Panc1 (cell line): ENCODE results near the gene LILRB1. TPM values are rescaled to one million over a fixed set of nuclear protein-coding genes. Genes with fewer than 3 reads are reported as not detected.
"Not testable (repeated sequence)": the region's sequence is repeated elsewhere in the genome, so short reads cannot be mapped to it uniquely, and the experiment has no call there.

Experiments
- ATAC-seq: fragments of 200-7000 bp; cut with Tn5 transposase; 2 replicates; pipeline ENCODE4 v1.9.1; 2020; ENCODE audit warnings: mild to moderate bottlenecking, moderate library complexity
- BruUV-seq: library from RNA; stranded (reverse); fragments of 400-500 nt; replicated peaks from 2 replicates; lab custom pipeline; 2021; lab: Mats Ljungman, UMichigan
- CTCF ChIA-PET: fragments of 300-600 bp; sonication (Branson Sonifier 250); formaldehyde crosslinking; loops from one replicate; lab custom pipeline; 2022; ENCODE audit warnings: antibody characterized with exemption; lab: Charles Lee
- POLR2A ChIA-PET: fragments of 300-600 bp; sonication (Branson Sonifier 250); formaldehyde crosslinking; loops from one replicate; lab custom pipeline; 2022; ENCODE audit warnings: antibody characterized with exemption; lab: Charles Lee
- DNase-seq: peaks from one replicate; pipeline ENCODE4 v3.0.0-alpha.2; 2010; ENCODE audit warnings: low read depth, low spot score
- H3K27ac ChIP-seq: 2 replicates; pipeline ENCODE4 v1.5.1; 2011; ENCODE audit warnings: mild to moderate bottlenecking, low read length, inconsistent platforms
- H3K27me3 ChIP-seq: fragments of 200-500 bp; sonication (Bioruptor generic); 2 replicates; pipeline ENCODE4 v1.6.0; 2014; ENCODE audit warnings: low read length, inconsistent platforms; ENCODE audit not compliant: control insufficient read depth, insufficient read depth
- H3K36me3 ChIP-seq: fragments of 200-500 bp; sonication (Bioruptor generic); 2 replicates; pipeline ENCODE4 v1.5.1; 2014; ENCODE audit warnings: inconsistent platforms, mild to moderate bottlenecking, low read length, moderate library complexity; ENCODE audit not compliant: control insufficient read depth, insufficient read depth
- H3K4me1 ChIP-seq: 2 replicates; pipeline ENCODE4 v1.5.1; 2011; ENCODE audit warnings: inconsistent platforms, mild to moderate bottlenecking, low read length, moderate library complexity; ENCODE audit not compliant: control insufficient read depth, insufficient read depth
- H3K4me3 ChIP-seq, 2 experiments: 2 replicates each; pipeline ENCODE4 v1.5.1; 2011 to 2012; ENCODE audit warnings: low read depth in 2 of 2, low read length in 2 of 2, mild to moderate bottlenecking in 2 of 2, inconsistent platforms in 1 of 2, moderate library complexity in 1 of 2
- H3K9me3 ChIP-seq: fragments of 200-500 bp; sonication (Bioruptor generic); 2 replicates; pipeline ENCODE4 v1.5.1; 2014; ENCODE audit warnings: low read depth, mild to moderate bottlenecking, inconsistent platforms, low read length, moderate library complexity; ENCODE audit not compliant: control insufficient read depth, insufficient read depth
- POLR2AphosphoS5 ChIP-seq: IDR thresholded peaks from 2 replicates; pipeline ENCODE4 v1.6.1; 2012; ENCODE audit warnings: mild to moderate bottlenecking, low read depth, low read length, moderate library complexity
- REST ChIP-seq, 2 experiments: IDR thresholded peaks; 2 replicates each; pipeline ENCODE4 v1.6.1; 2011 to 2012; ENCODE audit warnings: low read depth in 2 of 2, control low read depth in 1 of 2, low read length in 1 of 2, mild to moderate bottlenecking in 1 of 2, moderate library complexity in 1 of 2; ENCODE audit not compliant: insufficient read depth in 1 of 2
- SIN3A ChIP-seq: IDR thresholded peaks from 2 replicates; pipeline ENCODE4 v1.6.1; 2012; ENCODE audit warnings: low read depth, mild to moderate bottlenecking, low read length, moderate library complexity, borderline replicate concordance; ENCODE audit not compliant: insufficient read depth
- TCF7L2 ChIP-seq: IDR thresholded peaks from 2 replicates; pipeline ENCODE4 v1.6.1; 2011; ENCODE audit warnings: mild to moderate bottlenecking, low read depth, low read length, inconsistent platforms
- in situ Hi-C: cut with HindIII; loops from 2 replicates; pipeline ENCODE4 v1.10.0; 2016; ENCODE audit warnings: low sequenced_read_pairs, low pct_unique_long_range_greater_than_20kb
- intact Hi-C: fragments of 100-400 bp; cut with micrococcal nuclease; formaldehyde crosslinking; loops from one replicate; pipeline ENCODE4 v1.10.0; 2022; ENCODE audit not compliant: unreplicated experiment
- total RNA-seq: library from RNA; stranded (reverse); gene quantifications from one replicate; pipeline ENCODE4 v1.2.1, GENCODE V29; 2021; ENCODE audit not compliant: unreplicated experiment
- TF ChIP-seq, protein P1 (sequence below): fragments of 450-650 bp; IDR thresholded peaks from 2 replicates; pipeline ENCODE4 v1.5.1; 2017; ENCODE audit warnings: mild to moderate bottlenecking

LILRB1 gene
- total RNA-seq, 1 experiment from 2014 or later: 0.08 TPM

DNA sequence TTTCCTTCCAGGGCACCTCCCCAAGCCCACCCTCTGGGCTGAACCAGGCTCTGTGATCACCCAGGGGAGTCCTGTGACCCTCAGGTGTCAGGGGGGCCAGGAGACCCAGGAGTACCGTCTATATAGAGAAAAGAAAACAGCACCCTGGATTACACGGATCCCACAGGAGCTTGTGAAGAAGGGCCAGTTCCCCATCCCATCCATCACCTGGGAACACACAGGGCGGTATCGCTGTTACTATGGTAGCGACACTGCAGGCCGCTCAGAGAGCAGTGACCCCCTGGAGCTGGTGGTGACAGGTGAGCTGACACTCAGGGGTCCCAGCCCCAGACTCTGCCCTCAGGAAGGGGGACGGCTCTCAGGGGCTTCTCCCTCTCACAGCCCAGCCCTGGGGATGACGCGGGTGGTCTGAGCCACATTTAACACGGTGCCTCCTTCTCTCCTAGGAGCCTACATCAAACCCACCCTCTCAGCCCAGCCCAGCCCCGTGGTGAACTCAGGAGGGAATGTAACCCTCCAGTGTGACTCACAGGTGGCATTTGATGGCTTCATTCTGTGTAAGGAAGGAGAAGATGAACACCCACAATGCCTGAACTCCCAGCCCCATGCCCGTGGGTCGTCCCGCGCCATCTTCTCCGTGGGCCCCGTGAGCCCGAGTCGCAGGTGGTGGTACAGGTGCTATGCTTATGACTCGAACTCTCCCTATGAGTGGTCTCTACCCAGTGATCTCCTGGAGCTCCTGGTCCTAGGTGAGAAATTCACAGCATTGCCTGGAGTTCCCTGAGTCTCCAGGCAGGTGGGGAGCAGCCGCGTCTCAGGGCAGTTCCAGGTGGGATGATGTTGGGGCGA lies 1.4 kb downstream of the LILRB1 start:
- H3K27ac ChIP-seq, POLR2A ChIA-PET, H3K9me3 ChIP-seq, H3K36me3 ChIP-seq, H3K4me3 ChIP-seq, CTCF ChIA-PET, in situ Hi-C loops, BruUV-seq, H3K4me1 ChIP-seq, DNase-seq: not testable (repeated sequence)
- intact Hi-C loops: loop anchor here (5.0 kb wide), 1 partner anchor 334 kb away; no protein-coding TSS in a partner anchor
- H3K27me3 ChIP-seq: peaks cover 10% of the 10 kb centered on the region
- peak; percentile 52 for ATAC-seq

DNA sequence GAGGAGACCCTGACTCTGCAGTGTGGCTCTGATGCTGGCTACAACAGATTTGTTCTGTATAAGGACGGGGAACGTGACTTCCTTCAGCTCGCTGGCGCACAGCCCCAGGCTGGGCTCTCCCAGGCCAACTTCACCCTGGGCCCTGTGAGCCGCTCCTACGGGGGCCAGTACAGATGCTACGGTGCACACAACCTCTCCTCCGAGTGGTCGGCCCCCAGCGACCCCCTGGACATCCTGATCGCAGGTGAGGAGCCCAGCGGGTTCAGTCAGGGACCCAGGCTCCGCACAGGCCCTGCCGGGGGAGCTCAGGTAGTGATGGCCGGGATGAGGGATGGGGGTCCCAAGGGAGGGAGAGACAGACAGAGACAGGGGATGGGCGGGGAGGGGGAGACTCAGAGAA lies 2.2 kb downstream of the LILRB1 start:
- BruUV-seq, ATAC-seq, CTCF ChIA-PET, in situ Hi-C loops, H3K9me3 ChIP-seq, H3K27me3 ChIP-seq, H3K27ac ChIP-seq, H3K4me3 ChIP-seq, DNase-seq, H3K4me1 ChIP-seq, H3K36me3 ChIP-seq: not testable (repeated sequence)
- intact Hi-C loops: loop anchor here (5.0 kb wide), 1 partner anchor 335 kb away; no protein-coding TSS in a partner anchor
- POLR2A ChIA-PET: interaction anchor here (0.6 kb wide), 1 partner anchor 577 kb away, joined by 5 read pairs; no protein-coding TSS in a partner anchor

- no peak for DNase-seq
- intact Hi-C loops: loop anchor here (5.0 kb wide), 1 partner anchor 336 kb away; no protein-coding TSS in a partner anchor
- no peak for TF ChIP-seq REST (IDR thresholded peaks at IDR 0.05; ENCODE audit: insufficient read depth in 1 of 2, low read depth in 2 of 2, low read length in 1 of 2)
- no peak for TF ChIP-seq POLR2AphosphoS5
- TF ChIP-seq, protein P1, sequence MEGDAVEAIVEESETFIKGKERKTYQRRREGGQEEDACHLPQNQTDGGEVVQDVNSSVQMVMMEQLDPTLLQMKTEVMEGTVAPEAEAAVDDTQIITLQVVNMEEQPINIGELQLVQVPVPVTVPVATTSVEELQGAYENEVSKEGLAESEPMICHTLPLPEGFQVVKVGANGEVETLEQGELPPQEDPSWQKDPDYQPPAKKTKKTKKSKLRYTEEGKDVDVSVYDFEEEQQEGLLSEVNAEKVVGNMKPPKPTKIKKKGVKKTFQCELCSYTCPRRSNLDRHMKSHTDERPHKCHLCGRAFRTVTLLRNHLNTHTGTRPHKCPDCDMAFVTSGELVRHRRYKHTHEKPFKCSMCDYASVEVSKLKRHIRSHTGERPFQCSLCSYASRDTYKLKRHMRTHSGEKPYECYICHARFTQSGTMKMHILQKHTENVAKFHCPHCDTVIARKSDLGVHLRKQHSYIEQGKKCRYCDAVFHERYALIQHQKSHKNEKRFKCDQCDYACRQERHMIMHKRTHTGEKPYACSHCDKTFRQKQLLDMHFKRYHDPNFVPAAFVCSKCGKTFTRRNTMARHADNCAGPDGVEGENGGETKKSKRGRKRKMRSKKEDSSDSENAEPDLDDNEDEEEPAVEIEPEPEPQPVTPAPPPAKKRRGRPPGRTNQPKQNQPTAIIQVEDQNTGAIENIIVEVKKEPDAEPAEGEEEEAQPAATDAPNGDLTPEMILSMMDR: no peak
- TF ChIP-seq TCF7L2: no peak
- TF ChIP-seq SIN3A: no peak
- BruUV-seq: no TSS peak
- Histone ChIP-seq H3K36me3 (no peaks in the 10 kb centered on the region), H3K27ac (no peak overlapping the region), H3K27me3 (peaks cover 4% of the 10 kb centered on the region; the same call in 1 of the 2 replicates), H3K4me3 (no peak overlapping the region), H3K9me3 (no peaks in the 10 kb centered on the region), H3K4me1 (no peaks in the 10 kb centered on the region)
- ATAC-seq: no peak
- POLR2A ChIA-PET: interaction anchor here (0.5 kb wide), 1 partner anchor 279 kb away, joined by 3 read pairs; no protein-coding TSS in a partner anchor
- CTCF ChIA-PET: no interaction called here
- in situ Hi-C loops: no loop called here
Observed at GRCh38 chr19:54633401-54633800, 3.1 kb downstream of the LILRB1 start.

- BruUV-seq, H3K4me1 ChIP-seq, H3K27ac ChIP-seq, H3K27me3 ChIP-seq, CTCF ChIA-PET, H3K36me3 ChIP-seq, H3K4me3 ChIP-seq, ATAC-seq, DNase-seq, H3K9me3 ChIP-seq, in situ Hi-C loops, intact Hi-C loops: not testable (repeated sequence)
- POLR2A ChIA-PET: interaction anchor here (0.5 kb wide), 1 partner anchor 16 kb away, joined by 3 read pairs; no protein-coding TSS in a partner anchor
Observed at GRCh38 chr19:54636081-54636480, 5.8 kb downstream of the LILRB1 start.
